ENCODE data around the gene KIFC3. TPM values are rescaled to one million over a fixed set of nuclear protein-coding genes. Genes with fewer than 3 reads are reported as not detected.
A peak's percentile ranks its signal among the peaks of the same experiment; 100 is the strongest.

KIFC3 gene
- total and polyA plus RNA-seq, 2 of the 13 experiments (the other 11 are each of a cell fraction or from before 2014, with no cell fraction given): 42.1 to 45.3 TPM

DNA sequence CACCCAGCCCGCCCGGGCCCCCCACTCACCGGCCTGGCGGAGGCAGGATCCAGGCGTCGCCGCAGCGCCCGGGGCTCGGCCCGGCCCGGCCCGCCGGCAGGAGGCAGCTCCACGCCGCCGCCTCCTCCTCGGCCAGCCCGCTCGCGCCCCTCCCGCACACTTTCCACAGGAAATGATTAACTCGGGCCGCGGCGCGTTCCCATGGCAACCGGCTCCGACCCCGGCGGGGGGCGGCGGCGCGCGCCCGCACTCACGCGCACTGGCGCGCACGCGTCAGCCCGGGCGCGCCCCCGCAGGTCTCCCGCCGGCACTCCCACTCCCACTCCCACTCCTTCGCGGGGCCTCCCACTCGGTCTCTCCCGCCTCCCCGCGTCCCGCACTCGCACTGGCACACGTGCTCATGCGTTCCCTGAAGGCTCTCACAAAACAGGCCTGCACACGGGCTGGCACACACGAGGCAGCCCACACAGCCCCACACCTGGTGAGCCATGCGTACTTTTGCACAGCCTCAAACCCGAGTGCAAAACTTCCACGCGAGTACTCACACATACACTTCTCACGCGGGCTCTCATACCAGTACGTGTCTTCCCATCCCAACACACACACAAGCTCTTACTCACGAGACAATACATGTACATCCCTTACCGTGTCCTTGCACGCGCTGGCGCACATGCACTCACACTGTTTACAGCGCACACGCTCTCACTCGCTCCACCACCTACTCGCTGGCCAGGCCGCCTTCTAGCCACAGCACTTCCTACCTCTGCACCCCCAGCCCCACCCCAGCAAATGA, at the start of gene KIFC3 (continued):
- TF ChIP-seq, protein P1, sequence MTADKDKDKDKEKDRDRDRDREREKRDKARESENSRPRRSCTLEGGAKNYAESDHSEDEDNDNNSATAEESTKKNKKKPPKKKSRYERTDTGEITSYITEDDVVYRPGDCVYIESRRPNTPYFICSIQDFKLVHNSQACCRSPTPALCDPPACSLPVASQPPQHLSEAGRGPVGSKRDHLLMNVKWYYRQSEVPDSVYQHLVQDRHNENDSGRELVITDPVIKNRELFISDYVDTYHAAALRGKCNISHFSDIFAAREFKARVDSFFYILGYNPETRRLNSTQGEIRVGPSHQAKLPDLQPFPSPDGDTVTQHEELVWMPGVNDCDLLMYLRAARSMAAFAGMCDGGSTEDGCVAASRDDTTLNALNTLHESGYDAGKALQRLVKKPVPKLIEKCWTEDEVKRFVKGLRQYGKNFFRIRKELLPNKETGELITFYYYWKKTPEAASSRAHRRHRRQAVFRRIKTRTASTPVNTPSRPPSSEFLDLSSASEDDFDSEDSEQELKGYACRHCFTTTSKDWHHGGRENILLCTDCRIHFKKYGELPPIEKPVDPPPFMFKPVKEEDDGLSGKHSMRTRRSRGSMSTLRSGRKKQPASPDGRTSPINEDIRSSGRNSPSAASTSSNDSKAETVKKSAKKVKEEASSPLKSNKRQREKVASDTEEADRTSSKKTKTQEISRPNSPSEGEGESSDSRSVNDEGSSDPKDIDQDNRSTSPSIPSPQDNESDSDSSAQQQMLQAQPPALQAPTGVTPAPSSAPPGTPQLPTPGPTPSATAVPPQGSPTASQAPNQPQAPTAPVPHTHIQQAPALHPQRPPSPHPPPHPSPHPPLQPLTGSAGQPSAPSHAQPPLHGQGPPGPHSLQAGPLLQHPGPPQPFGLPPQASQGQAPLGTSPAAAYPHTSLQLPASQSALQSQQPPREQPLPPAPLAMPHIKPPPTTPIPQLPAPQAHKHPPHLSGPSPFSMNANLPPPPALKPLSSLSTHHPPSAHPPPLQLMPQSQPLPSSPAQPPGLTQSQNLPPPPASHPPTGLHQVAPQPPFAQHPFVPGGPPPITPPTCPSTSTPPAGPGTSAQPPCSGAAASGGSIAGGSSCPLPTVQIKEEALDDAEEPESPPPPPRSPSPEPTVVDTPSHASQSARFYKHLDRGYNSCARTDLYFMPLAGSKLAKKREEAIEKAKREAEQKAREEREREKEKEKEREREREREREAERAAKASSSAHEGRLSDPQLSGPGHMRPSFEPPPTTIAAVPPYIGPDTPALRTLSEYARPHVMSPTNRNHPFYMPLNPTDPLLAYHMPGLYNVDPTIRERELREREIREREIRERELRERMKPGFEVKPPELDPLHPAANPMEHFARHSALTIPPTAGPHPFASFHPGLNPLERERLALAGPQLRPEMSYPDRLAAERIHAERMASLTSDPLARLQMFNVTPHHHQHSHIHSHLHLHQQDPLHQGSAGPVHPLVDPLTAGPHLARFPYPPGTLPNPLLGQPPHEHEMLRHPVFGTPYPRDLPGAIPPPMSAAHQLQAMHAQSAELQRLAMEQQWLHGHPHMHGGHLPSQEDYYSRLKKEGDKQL (CRISPR knock-in tag; IDR thresholded peaks at IDR 0.05; ENCODE audit: low read depth): 0 out of 2 replicates have a peak, but pooled peaks have one; percentile 19
- TF ChIP-seq, protein P2, sequence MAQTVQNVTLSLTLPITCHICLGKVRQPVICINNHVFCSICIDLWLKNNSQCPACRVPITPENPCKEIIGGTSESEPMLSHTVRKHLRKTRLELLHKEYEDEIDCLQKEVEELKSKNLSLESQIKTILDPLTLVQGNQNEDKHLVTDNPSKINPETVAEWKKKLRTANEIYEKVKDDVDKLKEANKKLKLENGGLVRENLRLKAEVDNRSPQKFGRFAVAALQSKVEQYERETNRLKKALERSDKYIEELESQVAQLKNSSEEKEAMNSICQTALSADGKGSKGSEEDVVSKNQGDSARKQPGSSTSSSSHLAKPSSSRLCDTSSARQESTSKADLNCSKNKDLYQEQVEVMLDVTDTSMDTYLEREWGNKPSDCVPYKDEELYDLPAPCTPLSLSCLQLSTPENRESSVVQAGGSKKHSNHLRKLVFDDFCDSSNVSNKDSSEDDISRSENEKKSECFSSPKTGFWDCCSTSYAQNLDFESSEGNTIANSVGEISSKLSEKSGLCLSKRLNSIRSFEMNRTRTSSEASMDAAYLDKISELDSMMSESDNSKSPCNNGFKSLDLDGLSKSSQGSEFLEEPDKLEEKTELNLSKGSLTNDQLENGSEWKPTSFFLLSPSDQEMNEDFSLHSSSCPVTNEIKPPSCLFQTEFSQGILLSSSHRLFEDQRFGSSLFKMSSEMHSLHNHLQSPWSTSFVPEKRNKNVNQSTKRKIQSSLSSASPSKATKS (CRISPR knock-in tag; IDR thresholded peaks at IDR 0.05): no peak
- TF ChIP-seq WIZ (CRISPR knock-in tag; IDR thresholded peaks at IDR 0.05) (peak; percentile 89; the same call in 1 of the 2 replicates), CREB1 (IDR thresholded peaks at IDR 0.05) (no peak), CREB1 (CRISPR knock-in tag; IDR thresholded peaks at IDR 0.05) (no peak), DMAP1 (CRISPR knock-in tag; IDR thresholded peaks at IDR 0.05) (peak; percentile 87), ZMYM3 (CRISPR knock-in tag; IDR thresholded peaks at IDR 0.05) (peak; percentile 41; the same call in 1 of the 2 replicates), PHF21A (CRISPR knock-in tag; IDR thresholded peaks at IDR 0.05) (no peak; the same call in 1 of the 2 replicates), STAT5B (CRISPR knock-in tag; IDR thresholded peaks at IDR 0.05) (no peak), ZNF737 (CRISPR knock-in tag; IDR thresholded peaks at IDR 0.05; ENCODE audit: borderline replicate concordance) (0 out of 2 replicates have a peak, but pooled peaks have one; percentile 90), ZNF816 (CRISPR knock-in tag; IDR thresholded peaks at IDR 0.05; ENCODE audit: borderline replicate concordance) (no peak; the same call in 1 of the 2 replicates), ZNF17 (CRISPR knock-in tag; IDR thresholded peaks at IDR 0.05) (no peak), ZNF569 (CRISPR knock-in tag; IDR thresholded peaks at IDR 0.05; ENCODE audit: borderline replicate concordance) (peak; percentile 41; the same call in 1 of the 2 replicates)

Data from HepG2 (cell line).